Activated CD8-positive, alpha-beta memory T cell treated with anti-CD3 and anti-CD28 coated beads for 36 hours (primary cell): ENCODE measurements around the gene ARMH2. TPM values are rescaled to one million over a fixed set of nuclear protein-coding genes. Genes with fewer than 3 reads are reported as not detected.
"Not testable (repeated sequence)": the region's sequence is repeated elsewhere in the genome, so short reads cannot be mapped to it uniquely, and the experiment has no call there.

ENCODE experiments used
- CTCF ChIA-PET: fragments of 350-600 bp; sonication (Branson Sonifier 250); formaldehyde crosslinking; loops from one replicate; lab custom pipeline; 2021; ENCODE audit warnings: antibody characterized with exemption; lab: Charles Lee
- POLR2A ChIA-PET: fragments of 350-600 bp; sonication (Branson Sonifier 250); formaldehyde crosslinking; loops from one replicate; lab custom pipeline; 2021; ENCODE audit warnings: antibody characterized with exemption; lab: Charles Lee
- total RNA-seq, 2 experiments: library from RNA; stranded (reverse); gene quantifications; one replicate each; pipeline ENCODE4 v1.2.3, GENCODE V29; 2021

The ARMH2 gene
- total RNA-seq, 2 experiments from 2014 or later: not detected

- POLR2A ChIA-PET: interaction anchor here (0.9 to 1.6 kb wide), 3 partner anchors 9 to 54 kb away, joined by 3 to 6 read pairs (median 5); no protein-coding TSS in a partner anchor
- CTCF ChIA-PET: interaction anchor here (0.7 to 1.5 kb wide), 2 partner anchors 32 to 53 kb away, joined by 3 to 4 read pairs; no protein-coding TSS in a partner anchor
These were observed 23.1 kb downstream of the ARMH2 start for GRCh38 chr6:24775520-24776058.

- CTCF ChIA-PET: interaction anchor here (0.7 to 1.5 kb wide), 3 partner anchors 39 to 246 kb away, joined by 3 to 4 read pairs (median 3); no protein-coding TSS in a partner anchor
- POLR2A ChIA-PET: interaction anchor here (1.6 kb wide), 3 partner anchors 9 to 56 kb away, joined by 5 to 6 read pairs (median 5); partner anchors contain the start of gene C6orf62
These were observed 23.8 kb downstream of the ARMH2 start, which contains the start of gene GMNN for GRCh38 chr6:24774696-24775519. TSS of gene GMNN (plus strand) at chr6:24774937. CDS start at chr6:24777247, 2,310 bp downstream.

- ChIA-PET POLR2A (no interaction called here), CTCF (no interaction called here)
These were observed 30.4 kb downstream of the ARMH2 start for GRCh38 chr6:24768361-24768760.

DNA sequence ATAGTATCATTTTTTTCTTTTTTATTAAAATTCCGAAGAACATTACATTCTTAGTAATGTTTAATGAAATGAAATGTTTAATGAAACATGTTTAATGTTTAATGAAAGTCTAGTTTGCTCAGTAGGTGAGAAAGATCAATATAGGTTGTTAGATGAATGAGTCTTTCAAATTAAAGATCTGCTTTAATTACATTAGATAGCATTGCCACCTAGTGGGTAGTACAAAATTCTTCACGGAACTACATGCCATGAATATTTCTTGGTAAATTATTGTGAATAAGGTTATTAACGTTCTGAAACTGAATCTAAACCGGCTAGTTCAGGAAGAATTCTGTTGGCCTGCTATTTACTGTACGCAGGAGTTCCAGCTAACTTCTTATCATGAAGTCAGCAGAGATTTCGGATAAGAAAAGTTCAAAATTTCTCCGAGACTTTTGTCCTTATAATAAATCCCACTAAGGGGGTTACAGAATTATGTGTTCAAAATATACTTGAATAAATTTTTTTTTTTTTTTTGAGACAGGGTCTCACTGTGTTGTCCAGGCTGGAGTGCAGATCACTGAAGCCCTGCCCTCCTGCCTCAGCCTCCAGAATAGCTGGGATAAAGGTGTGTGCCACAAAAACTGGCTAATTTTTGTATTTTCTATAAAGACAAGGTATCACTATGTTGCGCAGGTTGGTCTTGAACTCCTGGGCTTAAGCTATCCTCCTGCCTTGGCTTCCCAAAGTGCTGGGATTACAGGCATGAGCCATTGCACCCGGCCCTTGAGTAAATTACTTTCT, 31.8 kb downstream of the ARMH2 start:
- CTCF ChIA-PET: interaction anchor here (0.7 to 1.8 kb wide), 5 partner anchors 49 to 1444 kb away, joined by 3 to 8 read pairs (median 3); no protein-coding TSS in a partner anchor
- POLR2A ChIA-PET: no interaction called here

GRCh38 chr6:24765968-24766367, 32.7 kb downstream of the ARMH2 start:
- CTCF ChIA-PET: interaction anchor here (1.1 to 1.8 kb wide), 2 partner anchors 48 to 184 kb away, joined by 3 to 8 read pairs; no protein-coding TSS in a partner anchor
- POLR2A ChIA-PET: not testable (repeated sequence)

GRCh38 chr6:24764833-24765828, 33.6 kb downstream of the ARMH2 start:
- ChIA-PET CTCF (interaction anchor here (1.8 kb wide), 1 partner anchor 183 kb away, joined by 8 read pairs; no protein-coding TSS in a partner anchor), POLR2A (interaction anchor here (0.7 kb wide), 1 partner anchor 46 kb away, joined by 4 read pairs; the partner anchor contains the start of gene C6orf62)

- ChIA-PET POLR2A (no interaction called here), CTCF (no interaction called here)
These were observed 35.1 kb downstream of the ARMH2 start for GRCh38 chr6:24763578-24763977.

- ChIA-PET CTCF (no interaction called here), POLR2A (no interaction called here)
These were observed 36.9 kb downstream of the ARMH2 start for GRCh38 chr6:24761851-24762250.

GRCh38 chr6:24761193-24761835, 37.4 kb downstream of the ARMH2 start:
- CTCF ChIA-PET: interaction anchor here (0.8 kb wide), 1 partner anchor 16 kb away, joined by 3 read pairs; no protein-coding TSS in a partner anchor
- POLR2A ChIA-PET: no interaction called here

- ChIA-PET POLR2A (no interaction called here), CTCF (no interaction called here)
These were observed 38.5 kb downstream of the ARMH2 start for GRCh38 chr6:24760210-24760609.

DNA sequence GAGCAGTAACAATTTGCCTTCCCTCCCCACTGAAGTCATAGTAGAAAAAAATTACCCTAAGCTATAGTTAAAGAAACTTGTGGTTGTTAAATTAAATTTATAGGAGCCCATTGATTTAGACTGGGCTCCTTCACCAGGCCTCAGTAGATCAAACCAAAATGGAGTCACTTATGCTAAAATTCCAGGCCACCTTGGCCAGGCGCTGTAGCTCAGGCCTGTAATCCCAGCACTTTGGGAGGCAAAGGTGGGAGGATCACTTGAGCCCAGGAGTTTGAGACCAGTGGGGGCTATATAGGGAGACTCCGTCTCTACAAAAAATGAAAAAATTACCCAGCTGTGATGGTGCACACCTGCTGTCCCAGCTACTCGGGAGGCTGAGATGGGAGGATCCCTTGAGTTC, 39.0 kb downstream of the ARMH2 start:
- POLR2A ChIA-PET: no interaction called here
- CTCF ChIA-PET: no interaction called here

GRCh38 chr6:24757611-24758010, 41.1 kb downstream of the ARMH2 start:
- CTCF ChIA-PET: no interaction called here
- POLR2A ChIA-PET: no interaction called here

DNA sequence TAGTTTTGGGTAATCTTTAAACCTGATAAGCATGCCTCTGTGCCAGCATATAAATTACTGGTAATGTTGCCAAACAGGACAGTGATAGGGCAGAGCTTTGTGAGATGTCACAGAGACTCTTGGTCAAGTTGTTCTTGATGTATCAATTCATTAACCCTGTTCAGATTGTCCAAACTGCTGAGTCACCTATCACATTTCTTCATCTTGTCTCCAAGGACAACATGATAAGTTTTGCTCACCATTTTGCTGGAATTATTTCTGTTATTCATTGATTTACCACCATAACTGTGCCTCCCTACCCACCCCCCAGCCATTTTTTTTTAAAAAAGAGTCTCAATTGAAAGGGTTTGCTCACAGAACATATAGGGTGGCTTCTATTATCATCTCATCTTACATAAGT, 43.4 kb downstream of the ARMH2 start:
- ChIA-PET CTCF (no interaction called here), POLR2A (no interaction called here)

GRCh38 chr6:24754378-24754777, 44.3 kb downstream of the ARMH2 start:
- CTCF ChIA-PET, POLR2A ChIA-PET: not testable (repeated sequence)

DNA sequence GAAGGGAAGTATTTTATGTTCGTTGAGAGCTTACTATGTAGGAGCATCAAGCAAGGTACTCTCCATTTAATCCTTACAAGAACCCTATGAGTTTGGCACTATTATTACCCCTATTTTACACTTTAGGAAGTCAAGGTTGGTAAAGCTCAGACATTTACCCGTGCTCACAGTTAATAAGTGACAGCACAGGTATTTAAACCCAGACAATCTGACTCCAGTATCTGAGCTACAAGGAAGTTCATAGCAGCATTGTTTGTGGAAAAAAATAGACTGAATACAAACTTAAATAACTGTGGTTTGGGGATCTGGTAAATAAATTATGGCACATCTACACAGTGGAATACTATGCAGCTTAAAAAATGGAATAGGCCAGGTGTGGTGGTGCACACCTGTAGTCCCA, 45.2 kb downstream of the ARMH2 start:
- POLR2A ChIA-PET: interaction anchor here (0.6 kb wide), 1 partner anchor 512 kb away, joined by 3 read pairs; no protein-coding TSS in a partner anchor
- CTCF ChIA-PET: no interaction called here

DNA sequence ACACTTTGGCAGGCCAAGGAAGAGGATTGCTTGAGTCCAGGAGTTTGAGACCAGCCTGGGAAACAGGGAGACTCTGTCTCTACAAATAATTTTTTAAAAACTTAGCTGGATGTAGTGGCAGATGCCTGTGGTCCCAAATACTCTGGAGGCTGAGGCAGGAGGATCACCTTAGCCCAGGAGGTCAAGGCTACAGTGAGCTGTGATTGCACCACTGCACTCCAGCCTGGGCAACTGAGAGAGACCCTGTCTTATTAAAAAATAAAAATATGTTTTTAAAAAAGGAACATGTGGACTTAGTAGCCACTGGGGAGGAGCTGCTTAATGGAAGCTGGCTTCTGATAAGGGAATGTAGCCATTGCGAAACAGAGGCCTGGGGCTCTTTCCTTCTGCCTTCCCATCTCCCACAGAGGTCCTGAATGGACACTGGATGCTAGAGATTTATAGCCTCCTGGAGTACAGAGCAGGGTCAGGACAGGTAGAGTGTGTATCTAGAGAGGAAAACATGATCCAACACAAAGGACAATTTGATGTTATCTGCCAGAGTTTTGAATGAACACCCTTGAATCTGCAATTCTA, 45.7 kb downstream of the ARMH2 start:
- CTCF ChIA-PET: no interaction called here
- POLR2A ChIA-PET: no interaction called here

DNA sequence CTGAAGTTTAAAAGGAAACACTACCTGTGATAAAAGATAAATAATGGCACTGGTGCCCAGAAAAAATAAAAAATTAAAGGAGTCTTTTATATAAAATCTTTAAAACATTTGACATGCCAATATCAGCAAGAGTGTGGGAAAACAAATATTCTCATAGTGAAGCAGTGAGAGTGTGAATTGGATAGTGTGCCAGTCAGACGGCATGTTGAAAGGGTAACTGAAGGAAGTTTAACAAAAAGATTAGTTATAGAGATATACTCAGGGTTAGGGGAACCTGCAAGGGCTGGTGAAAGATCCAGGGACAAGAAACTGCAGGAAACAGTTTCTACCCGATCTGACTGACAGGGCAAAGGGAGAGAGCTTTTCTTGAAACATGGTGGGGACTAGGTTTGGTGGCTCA, 46.2 kb downstream of the ARMH2 start:
- CTCF ChIA-PET: no interaction called here
- POLR2A ChIA-PET: no interaction called here
